Measurements from ENCODE around the gene IL1R2.

GRCh38 chr2:102025583-102026267 is 34.0 kb downstream of the IL1R2 start:
- TF ChIP-seq POLR2A (IDR thresholded peaks at IDR 0.05; ENCODE audit: low read depth, low read length) (no peak), POLR2AphosphoS5 (IDR thresholded peaks at IDR 0.05; ENCODE audit: low read depth, low read length) (no peak), TAF1 (IDR thresholded peaks at IDR 0.05; ENCODE audit: borderline replicate concordance, low read depth, low read length) (no peak)

All from GM12892 (cell line).